GM10248 (cell line): ENCODE measurements around the gene RO60.
A peak's percentile ranks its signal among the peaks of the same experiment; 100 is the strongest.
"Not testable (repeated sequence)": the region's sequence is repeated elsewhere in the genome, so short reads cannot be mapped to it uniquely, and the experiment has no call there.

ENCODE experiments used
- CTCF ChIA-PET: fragments of 300-600 bp; sonication (Branson Sonifier 250); formaldehyde crosslinking; extraction: SDS; loops from one replicate; lab custom pipeline; 2021; ENCODE audit warnings: antibody characterized with exemption; lab: Yijun Ruan, JAX
- POLR2A ChIA-PET: fragments of 350-650 bp; sonication (Branson Sonifier 250); formaldehyde crosslinking; extraction: SDS; loops from one replicate; lab custom pipeline; 2020; ENCODE audit warnings: antibody characterized with exemption; lab: Yijun Ruan, JAX
- DNase-seq: peaks from one replicate; pipeline ENCODE4 v3.0.0; 2012; ENCODE audit errors: extremely low spot score
- CTCF ChIP-seq: IDR thresholded peaks from 2 replicates; pipeline ENCODE4 v1.5.1; 2012; ENCODE audit warnings: mild to moderate bottlenecking, low read depth; ENCODE audit errors: extremely low read depth, missing control alignments, control extremely low read depth

The RO60 gene

GRCh38 chr1:193019442-193020026 lies 39.9 kb upstream of the RO60 start:
- ChIA-PET CTCF (interaction anchor here (0.6 to 4.7 kb wide), 15 partner anchors 8 to 545 kb away, joined by 3 to 59 read pairs (median 5); partner anchors contain the start of genes RGS2, RO60 and UCHL5), POLR2A (no interaction called here)
- peak; percentile 11 for DNase-seq
- TF ChIP-seq CTCF = peak; percentile 32

GRCh38 chr1:193025218-193025617 lies 34.2 kb upstream of the RO60 start:
- POLR2A ChIA-PET = no interaction called here

GRCh38 chr1:193030280-193030679 lies 29.1 kb upstream of the RO60 start:
- DNase-seq = no peak
- ChIA-PET CTCF (interaction anchor here (0.7 to 2.2 kb wide), 10 partner anchors 10 to 556 kb away, joined by 3 to 19 read pairs (median 4); partner anchors contain the start of genes RO60 and UCHL5), POLR2A (no interaction called here)
- TF ChIP-seq CTCF = no peak

More at GRCh38 chr1:193025218-193025617, 34.2 kb upstream of the RO60 start:
- no peak for TF ChIP-seq CTCF
- CTCF ChIA-PET = interaction anchor here (0.6 to 2.6 kb wide), 5 partner anchors 12 to 219 kb away, joined by 3 to 12 read pairs (median 5); partner anchors contain the start of genes RO60 and UCHL5
- no peak for DNase-seq

- peak; percentile 38 for TF ChIP-seq CTCF
- POLR2A ChIA-PET = no interaction called here
- DNase-seq = peak; percentile 6
- CTCF ChIA-PET = interaction anchor here (1.0 to 1.9 kb wide), 5 partner anchors 15 to 226 kb away, joined by 3 to 6 read pairs (median 4); no protein-coding TSS in a partner anchor
Observed at GRCh38 chr1:193031431-193031830, 28.0 kb upstream of the RO60 start.

- POLR2A ChIA-PET, DNase-seq: not testable (repeated sequence)
- CTCF ChIA-PET = interaction anchor here (1.0 to 1.9 kb wide), 8 partner anchors 11 to 227 kb away, joined by 3 to 6 read pairs (median 3); no protein-coding TSS in a partner anchor
Observed at GRCh38 chr1:193032643-193033427, 26.6 kb upstream of the RO60 start.

GRCh38 chr1:193033610-193034009 lies 25.8 kb upstream of the RO60 start:
- ChIA-PET CTCF (interaction anchor here (1.0 to 1.2 kb wide), 2 partner anchors 14 to 227 kb away, joined by 3 read pairs; no protein-coding TSS in a partner anchor), POLR2A (no interaction called here)
- no peak for TF ChIP-seq CTCF

More at GRCh38 chr1:193033610-193034009, 25.8 kb upstream of the RO60 start:
- DNase-seq = no peak
